ENCODE results near the gene CACNB2.

CACNB2 gene

DNA sequence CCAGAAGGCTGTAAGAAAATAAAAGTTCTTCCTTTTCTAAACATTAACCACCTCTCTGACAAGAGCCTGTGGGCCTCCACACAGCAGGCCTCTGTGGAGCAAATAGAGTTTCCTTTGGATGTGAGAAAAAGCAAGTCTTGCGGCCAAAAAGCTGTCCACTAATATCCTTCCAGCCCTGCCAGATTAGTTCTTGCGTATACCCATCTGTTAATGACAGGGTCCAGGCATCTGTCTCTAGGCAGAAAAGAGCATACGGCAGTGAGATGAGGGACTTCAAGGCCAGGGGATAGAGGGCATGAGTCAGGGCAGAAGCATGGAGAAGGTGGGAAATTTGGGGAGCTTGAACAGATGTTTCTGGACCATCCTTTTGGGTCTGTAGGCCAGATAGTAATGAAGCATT, 346.2 kb downstream of the CACNB2 start:
- Mint-ChIP-seq H3K9me3 (no peaks in the 10 kb centered on the region), H3K27me3 (ENCODE audit: low read depth, poor library complexity) (peaks cover 4% of the 10 kb centered on the region), H3K36me3 (ENCODE audit: low read depth) (no peaks in the 10 kb centered on the region), H3K27ac (no peak overlapping the region), H3K4me1 (no peaks in the 10 kb centered on the region), H3K4me3 (no peak overlapping the region)
- TF ChIP-seq CTCF (IDR thresholded peaks at IDR 0.05), result no peak
- no peak for DNase-seq

DNA sequence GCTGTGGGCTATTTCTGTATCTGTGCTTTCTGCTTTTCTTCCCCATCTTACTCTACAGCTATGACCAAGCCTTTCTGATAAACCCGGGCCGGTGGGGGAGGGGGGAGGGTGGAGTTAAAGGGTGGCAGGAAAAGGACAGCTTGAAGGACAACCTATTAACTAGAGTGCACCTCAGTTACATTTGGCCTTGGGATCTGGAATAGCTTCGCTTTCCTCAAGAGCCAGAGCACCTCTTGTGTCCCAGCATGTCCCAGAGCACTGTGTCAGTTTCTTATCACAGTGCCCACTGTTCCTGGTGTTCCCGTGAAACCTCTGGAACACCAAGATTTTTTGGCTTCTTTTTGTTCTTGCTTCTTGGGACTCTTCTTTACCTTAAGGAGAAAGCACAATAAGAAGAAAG, 350.5 kb downstream of the CACNB2 start:
- no peaks in the 10 kb centered on the region for H3K27me3 Mint-ChIP-seq (ENCODE audit: low read depth, poor library complexity)
- H3K4me3 Mint-ChIP-seq, result no peak overlapping the region
- H3K4me1 Mint-ChIP-seq, result no peaks in the 10 kb centered on the region
- TF ChIP-seq CTCF (IDR thresholded peaks at IDR 0.05), result no peak
- no peak overlapping the region for H3K27ac Mint-ChIP-seq
- no peak for DNase-seq
- H3K9me3 Mint-ChIP-seq, result no peaks in the 10 kb centered on the region
- no peaks in the 10 kb centered on the region for H3K36me3 Mint-ChIP-seq (ENCODE audit: low read depth)

GRCh38 chr10:18497806-18498369, 357.7 kb downstream of the CACNB2 start:
- Mint-ChIP-seq H3K27me3 (ENCODE audit: low read depth, poor library complexity) (peaks cover 3% of the 10 kb centered on the region), H3K36me3 (ENCODE audit: low read depth) (no peaks in the 10 kb centered on the region), H3K9me3 (no peaks in the 10 kb centered on the region), H3K4me1 (no peaks in the 10 kb centered on the region), H3K4me3 (no peak overlapping the region), H3K27ac (no peak overlapping the region)
- DNase-seq, result no peak
- no peak for TF ChIP-seq CTCF (IDR thresholded peaks at IDR 0.05)

GRCh38 chr10:18498998-18499397, 358.8 kb downstream of the CACNB2 start:
- Mint-ChIP-seq H3K27me3 (ENCODE audit: low read depth, poor library complexity) (peaks cover 3% of the 10 kb centered on the region), H3K36me3 (ENCODE audit: low read depth) (no peaks in the 10 kb centered on the region), H3K9me3 (no peaks in the 10 kb centered on the region), H3K4me1 (no peaks in the 10 kb centered on the region), H3K4me3 (no peak overlapping the region), H3K27ac (no peak overlapping the region)
- no peak for TF ChIP-seq CTCF (IDR thresholded peaks at IDR 0.05)
- no peak for DNase-seq

DNA sequence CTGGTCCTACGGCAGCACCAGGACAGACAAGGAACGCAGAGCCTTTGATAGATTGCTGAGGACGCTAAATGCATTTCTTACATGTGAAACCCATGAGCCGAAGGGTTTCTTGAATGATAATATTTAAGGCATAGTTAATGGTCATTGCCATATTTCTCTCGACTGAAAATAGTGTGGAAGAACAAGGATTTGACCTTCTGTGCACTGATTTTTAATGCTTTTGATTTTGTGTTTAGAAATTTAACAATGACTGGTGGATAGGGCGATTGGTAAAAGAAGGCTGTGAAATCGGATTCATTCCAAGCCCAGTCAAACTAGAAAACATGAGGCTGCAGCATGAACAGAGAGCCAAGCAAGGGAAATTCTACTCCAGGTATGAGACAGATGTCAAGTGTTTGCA, 360.4 kb downstream of the CACNB2 start:
- H3K4me1 Mint-ChIP-seq, result no peaks in the 10 kb centered on the region
- no peaks in the 10 kb centered on the region for H3K36me3 Mint-ChIP-seq (ENCODE audit: low read depth)
- no peak overlapping the region for H3K4me3 Mint-ChIP-seq
- DNase-seq, result no peak
- peak overlapping the region; percentile 62 for H3K27ac Mint-ChIP-seq
- H3K27me3 Mint-ChIP-seq (ENCODE audit: low read depth, poor library complexity), result peaks cover 3% of the 10 kb centered on the region
- no peaks in the 10 kb centered on the region for H3K9me3 Mint-ChIP-seq
- TF ChIP-seq CTCF (IDR thresholded peaks at IDR 0.05), result no peak

DNA sequence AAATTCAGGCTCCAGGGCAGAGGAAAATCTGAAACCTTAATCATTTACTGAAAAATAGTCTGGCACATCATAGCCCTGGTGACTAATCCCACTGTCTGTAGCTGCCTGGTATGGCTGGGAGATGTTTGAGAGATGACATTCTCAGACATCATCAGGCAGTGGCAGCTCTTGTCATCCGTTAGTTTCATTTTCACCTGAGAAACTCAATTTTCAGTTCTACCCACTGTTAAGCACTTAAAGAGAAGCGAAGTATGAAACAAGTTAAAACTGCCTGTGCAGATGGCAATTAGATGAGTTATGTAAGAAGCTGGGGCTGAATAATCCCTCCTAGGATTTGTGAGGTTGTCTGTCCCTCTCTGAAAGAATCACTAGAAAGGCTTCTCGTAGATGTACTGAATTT, 361.0 kb downstream of the CACNB2 start:
- H3K36me3 Mint-ChIP-seq (ENCODE audit: low read depth), result no peaks in the 10 kb centered on the region
- H3K4me1 Mint-ChIP-seq, result no peaks in the 10 kb centered on the region
- peaks cover 1% of the 10 kb centered on the region for H3K27me3 Mint-ChIP-seq (ENCODE audit: low read depth, poor library complexity)
- no peak overlapping the region for H3K27ac Mint-ChIP-seq
- no peak for TF ChIP-seq CTCF (IDR thresholded peaks at IDR 0.05)
- H3K9me3 Mint-ChIP-seq, result no peaks in the 10 kb centered on the region
- DNase-seq, result no peak
- no peak overlapping the region for H3K4me3 Mint-ChIP-seq
